DOHH2 (cell line): ENCODE data around the gene DNAH14.
"Not testable (repeated sequence)": the region's sequence is repeated elsewhere in the genome, so short reads cannot be mapped to it uniquely, and the experiment has no call there.

Experiments
- H3F3A ChIP-seq: fragments of 200-600 bp; sonication (generic), shearing (Covaris generic); 2 replicates; pipeline ENCODE4 v1.6.0; 2016; ENCODE audit warnings: antibody characterized with exemption, mild to moderate bottlenecking; ENCODE audit not compliant: control insufficient read depth, insufficient read depth
- H3K27ac ChIP-seq: fragments of 200-600 bp; sonication (generic); 2 replicates; pipeline ENCODE4 v1.5.1; 2014; ENCODE audit warnings: low read depth, mild to moderate bottlenecking, low read length, moderate library complexity
- H3K27me3 ChIP-seq: fragments of 200-600 bp; sonication (generic); 2 replicates; pipeline ENCODE4 v1.6.1; 2014; ENCODE audit warnings: mild to moderate bottlenecking, low read length, mixed read lengths; ENCODE audit not compliant: control insufficient read depth
- H3K36me3 ChIP-seq: fragments of 200-600 bp; sonication (generic); 2 replicates; pipeline ENCODE4 v1.6.1; 2014; ENCODE audit warnings: mild to moderate bottlenecking, low read length, moderate library complexity, mixed read lengths; ENCODE audit not compliant: control insufficient read depth
- H3K4me1 ChIP-seq: fragments of 200-600 bp; sonication (generic); 2 replicates; pipeline ENCODE4 v1.6.1; 2014; ENCODE audit warnings: mild to moderate bottlenecking, low read length, mixed read lengths; ENCODE audit not compliant: control insufficient read depth
- H3K4me2 ChIP-seq: fragments of 200-600 bp; sonication (generic); 2 replicates; pipeline ENCODE4 v1.6.0; 2014; ENCODE audit warnings: mild to moderate bottlenecking, low read length, moderate library complexity
- H3K4me3 ChIP-seq: fragments of 200-600 bp; sonication (generic); 2 replicates; pipeline ENCODE4 v1.5.1; 2014; ENCODE audit warnings: mild to moderate bottlenecking, low read length, mixed read lengths
- H3K79me2 ChIP-seq: fragments of 200-600 bp; sonication (generic); 2 replicates; pipeline ENCODE4 v1.6.1; 2014; ENCODE audit warnings: mild to moderate bottlenecking, low read length, mixed read lengths; ENCODE audit not compliant: control insufficient read depth
- H3K9me2 ChIP-seq: fragments of 200-600 bp; sonication (generic); replicated peaks from 2 replicates; pipeline ENCODE4 v1.6.1; 2014; ENCODE audit warnings: mild to moderate bottlenecking, low read length, mixed read lengths; ENCODE audit not compliant: control insufficient read depth
- H3K9me3 ChIP-seq: fragments of 200-600 bp; sonication (generic); 2 replicates; pipeline ENCODE4 v1.6.1; 2014; ENCODE audit warnings: antibody characterized with exemption, low read length, mixed read lengths; ENCODE audit not compliant: control insufficient read depth, insufficient read depth
- H4K20me1 ChIP-seq: fragments of 200-600 bp; sonication (generic); 2 replicates; pipeline ENCODE4 v1.6.0; 2014; ENCODE audit warnings: low read depth, mild to moderate bottlenecking, antibody characterized with exemption, low read length, moderate library complexity; ENCODE audit not compliant: control insufficient read depth, insufficient read depth
- CTCF ChIP-seq: fragments of 200-600 bp; sonication (generic); IDR thresholded peaks from one replicate; pipeline ENCODE4 v1.5.1; 2014; ENCODE audit warnings: antibody characterized with exemption, mild to moderate bottlenecking, low read depth, low read length; ENCODE audit not compliant: poor library complexity, severe bottlenecking
- EZH2phosphoT487 ChIP-seq: fragments of 200-600 bp; sonication (generic); IDR thresholded peaks from 2 replicates; pipeline ENCODE4 v1.6.1; 2017; ENCODE audit warnings: borderline replicate concordance, mild to moderate bottlenecking, antibody characterized with exemption, low read length, moderate library complexity, mixed read lengths

DNAH14 gene

GRCh38 chr1:225008050-225008449 lies 78.6 kb downstream of the DNAH14 start:
- not testable (repeated sequence) for H3K27me3 ChIP-seq, H4K20me1 ChIP-seq, H3K9me2 ChIP-seq, H3K4me3 ChIP-seq, H3K27ac ChIP-seq, H3K79me2 ChIP-seq, H3K4me1 ChIP-seq, H3K9me3 ChIP-seq, H3F3A ChIP-seq, H3K4me2 ChIP-seq, H3K36me3 ChIP-seq

- Histone ChIP-seq H3F3A (no peaks in the 10 kb centered on the region), H3K4me3 (no peak overlapping the region), H4K20me1 (no peaks in the 10 kb centered on the region), H3K4me2 (no peak overlapping the region), H3K79me2 (no peaks in the 10 kb centered on the region), H3K4me1 (no peaks in the 10 kb centered on the region), H3K9me3 (no peaks in the 10 kb centered on the region), H3K9me2 (no peaks in the 10 kb centered on the region), H3K27me3 (no peaks in the 10 kb centered on the region), H3K36me3 (no peaks in the 10 kb centered on the region), H3K27ac (no peak overlapping the region)
- TF ChIP-seq CTCF (no peak), EZH2phosphoT487 (no peak)
Measured at GRCh38 chr1:225021037-225021436, 91.6 kb downstream of the DNAH14 start.

- no peaks in the 10 kb centered on the region for H3F3A ChIP-seq
- H3K4me1 ChIP-seq: no peaks in the 10 kb centered on the region
- H3K9me3 ChIP-seq: no peaks in the 10 kb centered on the region
- H3K4me3 ChIP-seq: no peak overlapping the region
- no peak overlapping the region for H3K27ac ChIP-seq
- TF ChIP-seq CTCF (no peak), EZH2phosphoT487 (no peak)
- no peaks in the 10 kb centered on the region for H3K27me3 ChIP-seq
- H3K4me2 ChIP-seq: no peak overlapping the region
- H3K36me3 ChIP-seq: no peaks in the 10 kb centered on the region
- H4K20me1 ChIP-seq: no peaks in the 10 kb centered on the region
- no peaks in the 10 kb centered on the region for H3K79me2 ChIP-seq
- no peaks in the 10 kb centered on the region for H3K9me2 ChIP-seq
Measured at GRCh38 chr1:225026701-225027100, 97.2 kb downstream of the DNAH14 start.

GRCh38 chr1:225036441-225036840 lies 107.0 kb downstream of the DNAH14 start:
- H3K4me2 ChIP-seq, H4K20me1 ChIP-seq, H3F3A ChIP-seq, H3K36me3 ChIP-seq, H3K4me3 ChIP-seq, H3K9me2 ChIP-seq, H3K27ac ChIP-seq, H3K79me2 ChIP-seq, H3K27me3 ChIP-seq, H3K4me1 ChIP-seq, H3K9me3 ChIP-seq: not testable (repeated sequence)
